GM19043 (cell line): ENCODE results near the gene CCDC34.

Experiments used
- ATAC-seq: cut with Tn5 transposase; IDR thresholded peaks from one replicate; pipeline ENCODE4 v1.9.1; 2021; ENCODE audit warnings: low read depth; ENCODE audit not compliant: unreplicated experiment

The CCDC34 gene

GRCh38 chr11:27293515-27294417 lies 69.2 kb downstream of the CCDC34 start:
- ATAC-seq = no peak

GRCh38 chr11:27292637-27293010 lies 70.4 kb downstream of the CCDC34 start:
- no peak for ATAC-seq

GRCh38 chr11:27291954-27292636 lies 70.9 kb downstream of the CCDC34 start:
- ATAC-seq = no peak

GRCh38 chr11:27291302-27291889 lies 71.6 kb downstream of the CCDC34 start:
- no peak for ATAC-seq

GRCh38 chr11:27290261-27291050 lies 72.6 kb downstream of the CCDC34 start:
- ATAC-seq = no peak
